HG03108 (cell line): ENCODE measurements around the gene ZFPM1.
"Not testable (repeated sequence)": the region's sequence is repeated elsewhere in the genome, so short reads cannot be mapped to it uniquely, and the experiment has no call there.

Experiments used
- ATAC-seq: cut with Tn5 transposase; IDR thresholded peaks from one replicate; pipeline ENCODE4 v1.9.1; 2021; ENCODE audit warnings: moderate library complexity; ENCODE audit not compliant: unreplicated experiment

Gene ZFPM1

GRCh38 chr16:88478889-88479792 is 26.1 kb downstream of the ZFPM1 start:
- no peak for ATAC-seq

GRCh38 chr16:88479793-88480760 is 27.0 kb downstream of the ZFPM1 start:
- peak; percentile 73 for ATAC-seq

- no peak for ATAC-seq
These were observed 27.7 kb downstream of the ZFPM1 start for GRCh38 chr16:88480829-88481228.

GRCh38 chr16:88481851-88482250 is 28.8 kb downstream of the ZFPM1 start:
- no peak for ATAC-seq

GRCh38 chr16:88482630-88483391 is 29.7 kb downstream of the ZFPM1 start:
- ATAC-seq, result no peak

DNA sequence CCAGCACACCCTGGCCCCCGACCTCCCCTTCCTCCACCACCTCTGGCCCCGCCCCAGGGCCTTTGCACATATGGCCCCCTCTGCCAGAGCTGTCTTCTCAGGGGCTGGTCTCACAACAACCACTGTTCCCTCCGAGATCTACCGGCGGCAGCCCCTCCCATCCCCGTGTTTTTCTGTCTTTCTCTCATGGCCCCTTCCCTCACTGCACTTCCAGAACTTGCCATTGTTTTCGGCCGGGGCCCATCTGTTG is 30.2 kb downstream of the ZFPM1 start:
- ATAC-seq, result no peak

GRCh38 chr16:88484505-88485365 is 31.7 kb downstream of the ZFPM1 start:
- no peak for ATAC-seq

DNA sequence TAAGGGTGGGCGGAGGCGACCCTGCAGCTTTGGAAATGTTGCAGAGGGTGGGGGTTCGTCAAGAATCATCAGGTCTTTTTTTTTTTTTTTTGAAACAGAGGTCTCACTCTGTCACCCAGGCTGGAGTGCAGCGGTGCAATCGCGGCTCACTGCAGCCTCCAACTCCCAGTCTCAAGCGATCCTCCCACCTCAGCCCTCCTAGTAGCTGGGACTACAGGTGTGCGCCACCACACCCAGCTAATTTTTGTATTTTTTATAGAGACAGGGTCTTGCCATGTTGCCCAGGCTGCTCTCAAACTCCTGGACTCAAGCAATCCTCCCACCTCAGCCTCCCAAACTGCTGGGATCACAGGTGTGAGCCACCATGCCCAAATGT is 32.3 kb downstream of the ZFPM1 start:
- not testable (repeated sequence) for ATAC-seq

- ATAC-seq, result no peak
These were observed 33.5 kb downstream of the ZFPM1 start for GRCh38 chr16:88486398-88487123.

GRCh38 chr16:88487124-88487432 is 34.0 kb downstream of the ZFPM1 start:
- ATAC-seq, result no peak

- no peak for ATAC-seq
These were observed 35.1 kb downstream of the ZFPM1 start for GRCh38 chr16:88487920-88488851.

DNA sequence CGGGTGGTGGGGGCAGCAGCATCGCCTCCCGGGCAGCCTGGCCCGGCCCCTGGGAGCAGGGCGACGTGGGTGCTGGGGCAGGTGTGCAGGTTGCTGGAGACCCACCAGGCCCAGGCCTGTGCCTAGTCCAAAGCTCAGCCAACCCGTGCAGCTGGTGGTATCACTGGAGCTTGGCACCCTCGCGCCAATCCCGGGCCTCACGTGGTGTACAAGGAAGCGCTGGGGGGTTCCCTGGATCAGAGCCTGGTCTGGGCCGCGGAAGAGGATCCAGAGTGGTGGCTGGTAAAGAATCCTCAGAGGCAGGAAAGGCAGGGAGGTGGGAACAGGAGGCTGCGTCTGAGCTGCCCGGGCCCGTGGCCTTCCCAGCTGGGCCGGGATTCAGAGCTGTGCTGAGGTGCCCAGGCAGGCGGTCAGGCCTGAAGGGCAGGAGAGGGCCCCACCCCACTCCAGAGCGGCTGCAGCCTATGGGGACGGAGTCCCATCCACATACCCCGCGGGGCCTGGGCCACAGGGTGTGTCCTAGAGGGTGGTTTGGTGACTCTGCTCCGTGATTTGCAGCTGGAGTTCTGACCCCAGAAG is 36.2 kb downstream of the ZFPM1 start:
- ATAC-seq, result no peak

DNA sequence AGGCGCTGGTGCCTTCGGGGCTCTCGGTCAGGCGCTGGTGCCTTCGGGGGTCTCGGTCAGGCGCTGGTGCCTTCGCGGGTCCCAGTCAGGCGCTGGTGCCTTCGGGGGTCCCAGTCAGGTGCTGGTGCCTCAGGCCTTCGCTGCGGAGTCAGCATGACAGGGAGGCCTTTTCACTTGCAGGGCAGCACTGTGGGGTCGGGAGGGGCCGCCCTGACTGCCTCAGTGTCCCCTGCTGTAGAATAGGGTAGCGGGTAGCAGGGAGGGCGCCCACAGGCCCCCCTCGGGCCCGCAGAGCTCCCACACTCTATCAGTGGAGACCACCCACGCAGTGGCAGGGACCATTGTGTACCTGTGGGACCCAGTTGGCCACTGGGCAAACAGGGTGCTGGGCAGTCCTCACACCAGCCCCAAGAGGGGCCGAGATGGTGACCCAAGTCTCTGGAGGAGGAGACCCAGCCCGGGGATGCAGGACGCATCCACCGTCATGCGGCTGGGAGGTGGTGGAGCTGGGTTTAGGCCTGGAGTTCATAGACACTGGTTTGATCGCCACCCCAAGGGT is 38.0 kb downstream of the ZFPM1 start:
- no peak for ATAC-seq

DNA sequence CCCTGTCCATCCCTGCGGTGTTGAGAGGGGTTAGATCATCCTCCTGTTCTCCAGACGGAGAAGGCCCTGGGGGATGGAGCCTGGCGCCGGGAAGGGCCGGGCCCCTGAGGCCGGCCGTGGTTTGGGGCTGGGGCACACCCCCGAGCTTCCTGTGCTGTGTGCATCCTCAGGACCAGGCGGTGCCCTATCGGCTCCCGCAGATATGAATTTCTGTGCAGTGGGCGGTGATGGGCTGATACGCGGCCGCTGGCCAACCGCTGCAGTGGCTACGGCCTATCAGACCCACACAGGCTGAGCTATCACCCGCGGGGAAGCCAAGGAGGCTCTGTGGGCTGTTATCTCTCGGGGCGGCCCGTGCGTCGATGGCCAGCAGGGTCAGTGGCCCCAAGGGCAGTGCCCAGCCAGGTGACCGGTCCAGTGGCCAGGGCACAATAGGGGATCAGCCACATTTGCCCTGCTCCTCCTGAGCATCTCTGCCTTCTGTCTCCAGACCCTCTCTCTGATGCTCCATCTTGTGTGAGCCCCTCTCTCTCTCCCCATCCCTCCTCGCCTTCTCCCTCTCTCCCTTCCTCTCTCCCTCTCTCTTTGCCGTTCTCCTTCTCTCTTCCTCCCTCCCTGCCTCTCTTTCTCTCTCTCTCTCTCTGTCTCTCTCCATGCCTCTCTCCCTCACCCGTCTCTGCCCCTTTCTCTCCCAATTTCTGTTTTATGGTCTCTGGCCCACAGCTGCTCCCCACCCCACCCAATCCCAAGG is 38.7 kb downstream of the ZFPM1 start:
- no peak for ATAC-seq

- ATAC-seq, result no peak
These were observed 40.8 kb downstream of the ZFPM1 start for GRCh38 chr16:88493879-88494278.

- no peak for ATAC-seq
These were observed 41.5 kb downstream of the ZFPM1 start for GRCh38 chr16:88494335-88495154.
